Immature natural killer cell (primary cell): ENCODE results near the gene TMEM121. TPM values are rescaled to one million over a fixed set of nuclear protein-coding genes. Genes with fewer than 3 reads are reported as not detected.
A peak's percentile ranks its signal among the peaks of the same experiment; 100 is the strongest.

Experiments used
- DNase-seq, 3 donors: peaks; one replicate each; pipeline ENCODE4 v3.0.0; 2022; ENCODE audit warnings: mixed read lengths in 1 of 3
- H3K27ac Mint-ChIP-seq, 6 donors: one replicate each; pipeline ENCODE4 v1.8.0; 2020; ENCODE audit warnings: mixed read lengths in 6 of 6, mild to moderate bottlenecking in 5 of 6, inconsistent platforms in 4 of 6, moderate library complexity in 3 of 6
- H3K27me3 Mint-ChIP-seq, 3 donors: one replicate each; pipeline ENCODE4 v1.8.0; 2020 to 2021; ENCODE audit warnings: low read depth in 3 of 3, mild to moderate bottlenecking in 3 of 3, mixed read lengths in 3 of 3, moderate library complexity in 3 of 3, inconsistent platforms in 1 of 3
- H3K36me3 Mint-ChIP-seq, 3 donors: one replicate each; pipeline ENCODE4 v1.8.0; 2020; ENCODE audit warnings: mixed read lengths in 3 of 3, inconsistent platforms in 2 of 3, mild to moderate bottlenecking in 2 of 3
- H3K4me1 Mint-ChIP-seq, 2 donors: one replicate each; pipeline ENCODE4 v1.8.0; 2020; ENCODE audit warnings: inconsistent platforms in 2 of 2, mild to moderate bottlenecking in 2 of 2, mixed read lengths in 2 of 2, moderate library complexity in 1 of 2
- H3K4me3 Mint-ChIP-seq, 5 donors: one replicate each; pipeline ENCODE4 v1.8.0; 2020; ENCODE audit warnings: mild to moderate bottlenecking in 5 of 5, mixed read lengths in 5 of 5, inconsistent platforms in 3 of 5, moderate library complexity in 3 of 5
- H3K9me3 Mint-ChIP-seq, 6 donors: one replicate each; pipeline ENCODE4 v1.8.0; 2020; ENCODE audit warnings: mild to moderate bottlenecking in 6 of 6, mixed read lengths in 6 of 6, inconsistent platforms in 4 of 6, moderate library complexity in 3 of 6
- polyA plus RNA-seq, 3 donors: library from polyadenylated mRNA; unstranded; fragments of 300-500 nt; fragmentation: Illumina TruSeq; gene quantifications; one replicate each; pipeline ENCODE4 v1.2.3, GENCODE V29; 2021

The TMEM121 gene
- polyA plus RNA-seq, 3 donors from 2014 or later, result 1.1 to 1.4 TPM; not detected in 1

DNA sequence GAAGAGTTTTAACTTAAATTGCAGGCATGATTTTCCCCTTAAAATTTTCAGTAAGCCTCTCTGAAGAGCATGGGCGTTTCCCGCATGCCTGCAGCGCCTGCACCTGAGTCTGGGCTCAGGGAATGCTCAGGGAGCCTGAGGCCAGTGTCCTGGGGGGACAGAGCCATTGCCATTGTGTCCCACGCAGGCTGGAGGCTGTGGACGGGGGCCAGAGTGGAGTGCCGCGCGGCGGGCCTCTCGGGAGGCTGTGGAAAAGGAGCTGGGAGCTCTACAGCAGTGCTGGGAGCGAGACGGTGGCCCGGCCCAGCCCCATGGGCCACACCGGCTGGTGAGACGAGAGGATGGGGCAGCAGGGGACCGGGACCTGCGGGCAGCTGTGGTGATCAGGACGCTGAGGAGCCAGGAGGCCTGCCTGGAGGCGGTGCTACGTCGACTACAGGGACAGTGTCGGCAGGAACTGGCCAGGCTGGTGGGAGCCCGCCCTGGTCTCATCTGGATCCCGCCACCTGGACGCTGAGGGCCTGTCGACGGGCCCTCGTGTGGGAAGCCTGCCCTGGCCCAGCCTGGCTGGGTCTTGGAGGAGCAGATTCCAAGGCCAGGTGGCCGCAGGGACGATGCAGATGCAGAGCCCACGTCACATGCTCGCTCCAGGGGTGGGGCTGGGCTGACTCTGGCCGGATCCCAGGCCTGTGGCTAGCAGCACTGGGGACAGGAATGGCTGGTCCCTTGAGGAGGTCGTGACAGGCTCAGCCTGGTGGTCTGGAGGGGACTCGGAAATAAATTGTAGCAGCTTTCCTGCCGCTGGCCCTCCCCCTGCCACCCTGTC lies 27.7 kb upstream of the TMEM121 start:
- Mint-ChIP-seq H3K9me3 (no peaks in the 10 kb centered on the region), H3K4me1 (no peaks in the 10 kb centered on the region), H3K36me3 (no peaks in the 10 kb centered on the region), H3K27ac (no peak overlapping the region), H3K27me3 (peaks cover 0 to 34% (median 8%) of the 10 kb centered on the region in 3 donors), H3K4me3 (no peak overlapping the region)
- DNase-seq, result peak in 1 of 3 donors; percentile 3

GRCh38 chr14:105499256-105500035 lies 26.9 kb upstream of the TMEM121 start:
- Mint-ChIP-seq H3K4me3 (no peak overlapping the region), H3K27me3 (peaks cover 0 to 34% (median 8%) of the 10 kb centered on the region in 3 donors), H3K36me3 (no peaks in the 10 kb centered on the region), H3K27ac (no peak overlapping the region), H3K4me1 (no peaks in the 10 kb centered on the region), H3K9me3 (no peaks in the 10 kb centered on the region)
- peak in 1 of 3 donors; percentile 12 for DNase-seq

DNA sequence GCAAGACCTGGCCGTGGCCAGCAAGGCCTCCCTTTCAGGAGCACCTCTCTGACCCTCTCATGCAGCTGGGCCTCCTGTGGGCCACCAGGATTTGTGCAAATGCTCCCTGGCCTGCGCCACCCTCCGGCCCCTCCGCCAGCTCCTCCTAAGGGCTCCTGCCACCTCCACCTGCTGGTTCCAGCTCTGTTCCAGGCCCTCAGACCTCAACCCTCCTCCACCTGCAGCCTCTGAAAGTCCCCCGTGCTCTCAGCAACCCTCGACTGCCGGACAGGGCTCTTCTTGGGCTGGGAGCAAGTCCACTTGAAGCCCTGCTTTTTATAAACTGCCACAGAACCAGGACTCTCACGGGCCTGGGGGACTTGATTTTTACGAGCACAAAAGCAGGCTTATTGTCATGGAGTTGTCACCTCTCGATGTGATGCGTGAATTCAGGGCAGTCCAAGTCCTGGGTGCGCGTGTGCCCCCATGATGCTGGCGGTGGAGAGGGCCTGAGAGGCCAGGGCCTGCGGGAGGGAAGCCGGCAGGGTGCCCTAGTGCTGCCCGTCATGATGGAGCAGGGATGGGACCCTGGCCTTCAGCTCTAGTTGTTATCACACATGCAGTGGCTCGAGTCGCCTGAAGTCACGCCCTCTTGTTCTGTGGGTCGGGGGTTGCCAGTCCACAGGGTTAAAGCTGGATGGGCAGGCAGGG lies 26.2 kb upstream of the TMEM121 start:
- peak overlapping the region in 1 of 6 donors; percentile 55 for H3K27ac Mint-ChIP-seq
- H3K27me3 Mint-ChIP-seq, result peaks cover 0 to 34% (median 6%) of the 10 kb centered on the region in 3 donors
- H3K4me1 Mint-ChIP-seq, result no peaks in the 10 kb centered on the region
- no peak overlapping the region for H3K4me3 Mint-ChIP-seq
- H3K9me3 Mint-ChIP-seq, result no peaks in the 10 kb centered on the region
- no peaks in the 10 kb centered on the region for H3K36me3 Mint-ChIP-seq
- peak in 1 of 3 donors; percentile 1 for DNase-seq

- Mint-ChIP-seq H3K9me3 (no peaks in the 10 kb centered on the region), H3K27ac (no peak overlapping the region), H3K36me3 (no peaks in the 10 kb centered on the region), H3K4me3 (no peak overlapping the region), H3K27me3 (peaks cover 0 to 34% (median 6%) of the 10 kb centered on the region in 3 donors), H3K4me1 (no peaks in the 10 kb centered on the region)
- DNase-seq, result no peak
Measured at GRCh38 chr14:105500726-105501101, 25.7 kb upstream of the TMEM121 start.

DNA sequence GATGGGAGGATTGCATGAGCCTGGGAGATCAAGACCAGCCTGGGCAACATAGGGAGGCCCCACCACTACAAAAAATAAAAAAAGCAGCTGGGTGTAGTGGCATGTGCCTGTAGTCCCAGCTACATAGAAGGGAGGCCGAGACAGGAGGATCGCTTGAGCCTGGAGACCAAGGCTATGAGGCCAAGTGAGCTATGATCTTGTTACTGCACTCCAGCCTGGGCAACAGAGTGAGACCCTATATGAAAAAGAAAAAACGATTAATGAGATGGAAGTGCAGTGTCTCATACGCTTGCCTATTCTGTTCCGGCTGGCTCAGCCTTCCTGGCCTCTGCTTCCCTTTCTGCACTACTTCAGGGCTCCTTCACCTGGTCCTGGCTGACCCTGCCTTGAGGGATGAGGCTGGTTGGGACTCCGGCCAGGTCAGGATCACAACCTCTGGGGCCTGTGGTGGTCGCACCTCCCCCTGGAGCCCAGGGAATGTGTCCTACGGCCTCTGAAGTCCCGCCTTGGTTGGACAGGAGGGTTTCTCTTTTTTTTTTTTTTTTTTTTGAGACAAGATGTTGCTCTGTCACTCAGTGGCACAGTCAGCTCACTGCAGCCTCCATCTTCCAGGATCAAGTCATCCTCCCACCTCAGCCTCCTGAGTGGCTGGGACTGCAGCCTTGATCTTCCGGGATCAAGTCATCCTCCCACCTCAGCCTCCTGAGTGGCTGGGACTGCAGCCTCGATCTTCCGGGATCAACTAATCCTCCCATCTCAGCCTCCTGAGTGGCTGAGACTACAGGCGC lies 24.7 kb upstream of the TMEM121 start:
- no peaks in the 10 kb centered on the region for H3K36me3 Mint-ChIP-seq
- no peak overlapping the region for H3K27ac Mint-ChIP-seq
- peak in 1 of 3 donors; percentile 4 for DNase-seq

GRCh38 chr14:105502446-105503295 lies 23.7 kb upstream of the TMEM121 start:
- H3K9me3 Mint-ChIP-seq, result no peaks in the 10 kb centered on the region
- H3K4me3 Mint-ChIP-seq, result no peak overlapping the region
- no peaks in the 10 kb centered on the region for H3K36me3 Mint-ChIP-seq
- H3K27me3 Mint-ChIP-seq, result peaks cover 1 to 23% (median 2%) of the 10 kb centered on the region in 3 donors
- no peak for DNase-seq
- H3K27ac Mint-ChIP-seq, result no peak overlapping the region
- H3K4me1 Mint-ChIP-seq, result no peaks in the 10 kb centered on the region

More for the DNA sequence above, 24.7 kb upstream of the TMEM121 start:
- H3K27me3 Mint-ChIP-seq, result peaks cover 0 to 32% (median 5%) of the 10 kb centered on the region in 3 donors
- no peaks in the 10 kb centered on the region for H3K4me1 Mint-ChIP-seq
- no peaks in the 10 kb centered on the region for H3K9me3 Mint-ChIP-seq
- no peak overlapping the region for H3K4me3 Mint-ChIP-seq

DNA sequence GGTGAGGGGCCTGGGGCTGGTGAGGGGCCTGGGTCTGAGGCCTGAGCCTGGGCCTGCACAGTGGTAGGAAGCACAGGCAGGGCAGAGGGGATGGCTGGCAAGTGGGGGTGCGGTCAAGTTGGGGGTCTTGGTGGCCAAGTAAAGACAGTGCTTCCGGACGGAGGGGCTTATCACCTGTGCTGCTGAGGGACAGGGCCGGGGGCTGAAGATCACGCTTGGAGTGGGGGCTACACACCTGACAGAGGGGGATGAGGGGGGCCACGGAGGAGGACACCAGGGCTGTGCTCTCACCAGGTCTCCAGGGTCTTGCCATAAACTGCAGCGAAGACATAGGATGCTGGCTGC lies 23.1 kb upstream of the TMEM121 start:
- no peak for DNase-seq
- Mint-ChIP-seq H3K27me3 (peaks cover 1 to 21% (median 6%) of the 10 kb centered on the region in 3 donors), H3K4me1 (no peaks in the 10 kb centered on the region), H3K36me3 (no peaks in the 10 kb centered on the region), H3K4me3 (no peak overlapping the region), H3K9me3 (no peaks in the 10 kb centered on the region), H3K27ac (no peak overlapping the region)

DNA sequence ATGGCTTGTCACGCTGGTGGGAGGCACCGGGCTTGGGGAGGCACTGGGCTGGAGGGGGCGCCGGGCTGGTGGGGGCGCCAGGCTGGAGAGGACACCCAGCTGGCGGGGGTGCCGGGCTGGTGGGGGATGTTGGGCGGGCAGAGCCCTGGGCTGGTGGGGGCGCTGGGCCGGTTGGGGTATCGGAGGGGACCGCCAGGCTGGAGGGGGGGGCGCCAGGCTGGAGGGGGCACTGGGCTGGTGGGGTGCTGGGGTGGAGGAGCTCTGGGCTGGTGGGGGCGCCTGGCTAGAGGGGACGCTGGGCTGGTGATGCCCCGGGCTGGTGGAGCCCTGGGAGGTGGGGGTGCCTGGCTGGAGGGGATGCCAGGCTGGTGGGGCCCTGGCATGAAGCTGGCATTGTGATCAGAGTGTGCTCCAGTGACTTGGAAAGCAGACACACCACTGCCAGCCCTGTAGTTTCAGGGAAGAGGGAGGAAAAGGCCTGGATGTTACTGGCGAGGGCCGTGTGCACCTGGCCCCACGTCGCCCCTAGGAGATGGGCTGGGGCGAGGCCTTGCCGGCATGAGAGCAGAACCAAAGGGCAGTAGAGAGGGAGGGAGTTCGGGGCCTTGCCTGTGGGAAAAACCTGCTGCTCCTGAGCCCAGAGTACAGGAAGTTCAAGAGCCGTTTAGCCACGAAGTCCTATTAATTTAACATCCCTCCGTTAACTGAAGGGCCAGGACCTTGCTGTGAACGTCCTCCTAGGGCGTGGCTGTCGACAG lies 22.3 kb upstream of the TMEM121 start:
- peaks cover 4 to 17% (median 8%) of the 10 kb centered on the region in 3 donors for H3K27me3 Mint-ChIP-seq
- H3K4me3 Mint-ChIP-seq, result no peak overlapping the region
- no peak for DNase-seq
- H3K27ac Mint-ChIP-seq, result no peak overlapping the region
- no peaks in the 10 kb centered on the region for H3K9me3 Mint-ChIP-seq
- no peaks in the 10 kb centered on the region for H3K4me1 Mint-ChIP-seq
- H3K36me3 Mint-ChIP-seq, result no peaks in the 10 kb centered on the region

DNA sequence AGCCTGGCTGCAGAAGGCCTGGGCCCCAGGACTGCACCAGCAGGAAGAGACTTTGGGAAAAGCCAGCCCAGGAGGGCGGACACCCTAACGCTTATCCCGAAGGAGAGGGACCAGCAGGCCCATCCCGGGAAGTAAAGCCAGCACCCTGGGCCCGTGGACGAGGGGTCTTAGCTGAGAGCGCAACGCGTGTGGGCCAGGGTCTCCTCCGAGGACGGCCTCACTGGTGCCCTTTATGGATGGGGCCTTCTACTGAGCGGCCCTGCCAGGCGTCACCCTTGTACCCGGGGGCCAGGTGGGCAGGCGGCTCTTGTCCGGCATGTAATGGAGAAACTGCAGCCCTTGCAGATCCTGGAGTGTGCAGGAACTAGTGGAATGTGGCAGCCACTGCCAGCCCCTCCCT lies 21.3 kb upstream of the TMEM121 start:
- Mint-ChIP-seq H3K4me3 (no peak overlapping the region), H3K4me1 (no peaks in the 10 kb centered on the region), H3K36me3 (no peaks in the 10 kb centered on the region), H3K9me3 (no peaks in the 10 kb centered on the region), H3K27me3 (peaks cover 4 to 14% (median 8%) of the 10 kb centered on the region in 3 donors), H3K27ac (no peak overlapping the region)
- DNase-seq, result no peak

DNA sequence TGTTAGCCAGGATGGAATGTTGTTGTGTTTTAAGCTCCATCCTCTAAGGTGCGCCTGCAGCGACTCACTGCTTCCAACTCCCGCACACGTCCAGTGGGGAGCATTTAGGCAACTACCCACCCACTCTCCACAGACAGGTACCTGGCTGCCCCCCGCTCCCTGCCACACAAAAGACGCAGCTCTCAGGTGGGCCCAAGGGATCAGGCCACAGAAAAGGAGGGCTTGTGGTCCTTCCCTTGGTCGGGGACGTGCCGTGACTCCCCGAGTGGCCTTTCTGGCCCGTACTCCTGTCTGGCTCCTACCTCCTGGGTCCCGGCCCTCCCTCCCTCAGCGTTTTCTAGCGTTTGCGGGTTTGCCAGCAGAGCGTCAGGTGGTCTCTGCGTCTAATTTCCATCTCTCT lies 19.1 kb upstream of the TMEM121 start:
- Mint-ChIP-seq H3K4me1 (no peaks in the 10 kb centered on the region), H3K27ac (no peak overlapping the region), H3K9me3 (no peaks in the 10 kb centered on the region), H3K4me3 (no peak overlapping the region), H3K27me3 (peaks cover 4 to 12% (median 9%) of the 10 kb centered on the region in 3 donors), H3K36me3 (no peaks in the 10 kb centered on the region)
- DNase-seq, result no peak

DNA sequence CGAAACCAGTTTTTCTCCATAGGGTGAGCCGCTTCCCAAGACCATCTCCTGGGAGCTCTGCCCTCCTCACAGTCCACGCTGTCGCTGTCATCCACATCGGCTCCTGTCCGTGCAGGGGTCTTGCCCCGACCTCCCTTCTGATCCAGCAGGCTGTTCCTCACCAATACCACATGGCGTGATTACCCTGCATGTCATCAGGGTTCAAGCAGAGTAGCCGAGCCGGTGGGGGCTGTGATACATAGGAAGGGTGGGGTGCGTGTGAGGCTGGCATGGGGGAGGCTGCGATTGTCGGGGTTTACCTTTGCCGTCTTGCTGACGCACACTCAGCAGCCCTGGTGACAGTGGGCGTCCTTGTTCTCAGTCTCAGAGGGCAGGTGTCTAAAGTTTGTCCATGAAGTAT lies 18.3 kb upstream of the TMEM121 start:
- H3K27me3 Mint-ChIP-seq, result peaks cover 4 to 14% (median 6%) of the 10 kb centered on the region in 3 donors
- H3K4me1 Mint-ChIP-seq, result no peaks in the 10 kb centered on the region
- no peaks in the 10 kb centered on the region for H3K36me3 Mint-ChIP-seq
- H3K27ac Mint-ChIP-seq, result no peak overlapping the region
- DNase-seq, result no peak
- no peak overlapping the region for H3K4me3 Mint-ChIP-seq
- no peaks in the 10 kb centered on the region for H3K9me3 Mint-ChIP-seq

- H3K36me3 Mint-ChIP-seq, result no peaks in the 10 kb centered on the region
- DNase-seq, result no peak
- no peaks in the 10 kb centered on the region for H3K9me3 Mint-ChIP-seq
- H3K27me3 Mint-ChIP-seq, result peaks cover 3 to 14% (median 6%) of the 10 kb centered on the region in 3 donors
- peak overlapping the region in 1 of 6 donors; percentile 71 for H3K27ac Mint-ChIP-seq
- H3K4me1 Mint-ChIP-seq, result no peaks in the 10 kb centered on the region
- no peak overlapping the region for H3K4me3 Mint-ChIP-seq
Measured at GRCh38 chr14:105508601-105509000, 17.8 kb upstream of the TMEM121 start.
